Esophagus muscularis mucosa (tissue), 4 donors: ENCODE data around the gene C22orf15. TPM values are rescaled to one million over a fixed set of nuclear protein-coding genes. Genes with fewer than 3 reads are reported as not detected.
"Not testable (repeated sequence)": the region's sequence is repeated elsewhere in the genome, so short reads cannot be mapped to it uniquely, and the experiment has no call there.

ENCODE experiments used
- DNase-seq: peaks from one replicate; pipeline ENCODE4 v3.0.0-alpha.2; 2017; ENCODE audit errors: extremely low spot score
- H3K27ac ChIP-seq, 4 donors: fragments of 200-600 bp; sonication (generic); replicated peaks in 1 of 4; 1 replicate in 3 of 4; 2 replicates in 1 of 4; pipeline ENCODE4 v1.5.1; 2016 to 2019; ENCODE audit warnings: mild to moderate bottlenecking in 1 of 4
- H3K27me3 ChIP-seq, 4 donors: fragments of 200-600 bp; sonication (generic); one replicate each; pipeline versions ENCODE4 v1.5.1 to v1.6.0; 2016 to 2019
- H3K36me3 ChIP-seq, 4 donors: fragments of 200-600 bp; sonication (generic); one replicate each; pipeline ENCODE4 v1.5.1; 2016 to 2019
- H3K4me1 ChIP-seq, 4 donors: fragments of 200-600 bp; sonication (generic); one replicate each; pipeline ENCODE4 v1.5.1; 2016 to 2019
- H3K4me3 ChIP-seq, 4 donors: fragments of 200-600 bp; sonication (generic); 1 replicate in 2 of 4; 2 replicates in 2 of 4; pipeline ENCODE4 v1.5.1; 2016 to 2019; ENCODE audit warnings: mild to moderate bottlenecking in 4 of 4, moderate library complexity in 1 of 4
- H3K9me3 ChIP-seq, 4 donors: fragments of 200-600 bp; sonication (generic); 1 replicate in 3 of 4; 2 replicates in 1 of 4; pipeline ENCODE4 v1.5.1; 2016 to 2019
- CTCF ChIP-seq, 3 experiments: fragments of 200-600 bp in 2 of 3; fragments of 450-650 bp in 1 of 3; sonication (generic) in 2 of 3; IDR thresholded peaks; one replicate each; pipeline ENCODE4 v1.5.1; 2017 to 2019; ENCODE audit warnings: antibody characterized with exemption in 3 of 3, mild to moderate bottlenecking in 2 of 3, moderate library complexity in 1 of 3
- EP300 ChIP-seq: sonication (generic); formaldehyde crosslinking; IDR thresholded peaks from one replicate; pipeline ENCODE4 v1.6.1; 2017; ENCODE audit warnings: antibody characterized with exemption
- POLR2A ChIP-seq: fragments of 450-650 bp; IDR thresholded peaks from one replicate; pipeline ENCODE4 v1.6.1; 2017; ENCODE audit warnings: antibody characterized with exemption, moderate library complexity, mild to moderate bottlenecking, low read depth
- POLR2AphosphoS5 ChIP-seq, 2 donors: sonication (generic); formaldehyde crosslinking; IDR thresholded peaks; one replicate each; pipeline ENCODE4 v1.6.1; 2017; ENCODE audit warnings: antibody characterized with exemption in 2 of 2
- WGBS: methylation state at CpG from one replicate; pipeline ENCODE4 v1.1.5; 2018; 5-methylcytosine and 5-hydroxymethylcytosine counted together
- intact Hi-C: fragments of 100-400 bp; cut with DNase I; formaldehyde crosslinking; loops from one replicate; pipeline ENCODE4 v1.15.1; 2023
- total RNA-seq, 4 donors: library from RNA; depleted of rRNA; stranded (reverse); fragments of >200 nt; gene quantifications; one replicate each; pipeline versions ENCODE4 v1.1.0 to v1.2.1, GENCODE V29; 2016

C22orf15 gene
- total RNA-seq, 4 donors from 2014 or later, result 0.58 TPM; not detected in 3

- Histone ChIP-seq H3K36me3 (no peaks in the 10 kb centered on the region), H3K4me1 (peaks cover 0 to 6% (median 5%) of the 10 kb centered on the region in 4 donors), H3K4me3 (no peak overlapping the region), H3K9me3 (no peaks in the 10 kb centered on the region), H3K27me3 (no peaks in the 10 kb centered on the region), H3K27ac (no peak overlapping the region)
- TF ChIP-seq POLR2AphosphoS5 (IDR thresholded peaks at IDR 0.05) (no peak), EP300 (no peak), POLR2A (no peak), CTCF (IDR thresholded peaks at IDR 0.05) (no peak)
- no peak for DNase-seq
- intact Hi-C loops, result no loop called here
- WGBS, result 76% methylated on average over 4 of the region's 4 CpGs
Observed at GRCh38 chr22:23722160-23722559, 40.6 kb upstream of the C22orf15 start.

GRCh38 chr22:23722724-23723123 lies 40.1 kb upstream of the C22orf15 start:
- TF ChIP-seq POLR2AphosphoS5 (IDR thresholded peaks at IDR 0.05), result no peak
- no peak for TF ChIP-seq POLR2A
- no peak for TF ChIP-seq CTCF (IDR thresholded peaks at IDR 0.05)
- no peak for TF ChIP-seq EP300
- DNase-seq, result no peak
- H3K9me3 ChIP-seq, result no peaks in the 10 kb centered on the region
- peaks cover 0 to under 1% (median 0%) of the 10 kb centered on the region in 4 donors for H3K4me1 ChIP-seq
- 84% methylated on average over 2 of the region's 2 CpGs for WGBS
- no peaks in the 10 kb centered on the region for H3K27me3 ChIP-seq
- H3K4me3 ChIP-seq, result no peak overlapping the region
- H3K27ac ChIP-seq, result no peak overlapping the region
- intact Hi-C loops, result no loop called here
- no peaks in the 10 kb centered on the region for H3K36me3 ChIP-seq

- H3K27me3 ChIP-seq, DNase-seq, H3K9me3 ChIP-seq, H3K4me3 ChIP-seq, intact Hi-C loops, H3K36me3 ChIP-seq, H3K4me1 ChIP-seq, H3K27ac ChIP-seq: not testable (repeated sequence)
- 65% methylated on average over 4 of the region's 4 CpGs for WGBS
Observed at GRCh38 chr22:23728108-23728507, 34.7 kb upstream of the C22orf15 start.

GRCh38 chr22:23737696-23738095 lies 25.1 kb upstream of the C22orf15 start:
- TF ChIP-seq POLR2A (no peak), EP300 (no peak), CTCF (IDR thresholded peaks at IDR 0.05) (no peak), POLR2AphosphoS5 (IDR thresholded peaks at IDR 0.05) (no peak)
- Histone ChIP-seq H3K27ac (no peak overlapping the region), H3K36me3 (peaks cover 4 to 20% (median 14%) of the 10 kb centered on the region in 4 donors), H3K4me3 (no peak overlapping the region), H3K9me3 (no peaks in the 10 kb centered on the region), H3K27me3 (no peaks in the 10 kb centered on the region), H3K4me1 (peaks cover 3 to 13% (median 7%) of the 10 kb centered on the region in 4 donors)
- intact Hi-C loops, result no loop called here
- no peak for DNase-seq

GRCh38 chr22:23742505-23743264 lies 20.1 kb upstream of the C22orf15 start:
- no peaks in the 10 kb centered on the region for H3K27me3 ChIP-seq
- no peak overlapping the region for H3K4me3 ChIP-seq
- H3K9me3 ChIP-seq, result peaks cover 0 to 5% (median 0%) of the 10 kb centered on the region in 4 donors
- H3K27ac ChIP-seq, result peak overlapping the region in 1 of 4 donors; percentile 12
- TF ChIP-seq EP300 (no peak), POLR2AphosphoS5 (IDR thresholded peaks at IDR 0.05) (no peak)
- intact Hi-C loops, result no loop called here
- DNase-seq, result no peak
- whole genome bisulfite sequencing, result 64% methylated on average over 5 of the region's 7 CpGs
- peaks cover 5 to 22% (median 10%) of the 10 kb centered on the region in 4 donors for H3K4me1 ChIP-seq
- H3K36me3 ChIP-seq, result peaks cover 16 to 50% (median 40%) of the 10 kb centered on the region in 4 donors
